SJCRH30 (cell line): ENCODE results near the gene URB1. TPM values are rescaled to one million over a fixed set of nuclear protein-coding genes. Genes with fewer than 3 reads are reported as not detected.
"Not testable (repeated sequence)": the region's sequence is repeated elsewhere in the genome, so short reads cannot be mapped to it uniquely, and the experiment has no call there.

Experiments used
- DNase-seq, 2 experiments: peaks; one replicate each; pipeline ENCODE4 v3.0.0-alpha.2; 2015 to 2020
- H3K27ac ChIP-seq: fragments of 250-450 bp; sonication (Bioruptor Pico); 2 replicates; pipeline ENCODE4 v1.5.1; 2020; ENCODE audit warnings: mild to moderate bottlenecking, moderate library complexity
- H3K27me3 ChIP-seq: fragments of 250-450 bp; sonication (Bioruptor Pico); 2 replicates; pipeline ENCODE4 v1.5.1; 2020; ENCODE audit warnings: mild to moderate bottlenecking, moderate library complexity
- H3K36me3 ChIP-seq: fragments of 250-450 bp; sonication (Bioruptor Pico); 2 replicates; pipeline ENCODE4 v1.5.1; 2020; ENCODE audit warnings: mild to moderate bottlenecking, moderate library complexity
- H3K4me1 ChIP-seq: fragments of 250-450 bp; sonication (Bioruptor Pico); 2 replicates; pipeline ENCODE4 v1.5.1; 2020; ENCODE audit warnings: mild to moderate bottlenecking, moderate library complexity
- H3K4me3 ChIP-seq: fragments of 250-450 bp; sonication (Bioruptor Pico); 2 replicates; pipeline ENCODE4 v1.5.1; 2020; ENCODE audit warnings: mild to moderate bottlenecking, moderate library complexity
- H3K9me3 ChIP-seq: fragments of 250-450 bp; sonication (Bioruptor Pico); replicated peaks from 2 replicates; pipeline ENCODE4 v1.5.1; 2020; ENCODE audit warnings: mild to moderate bottlenecking, moderate library complexity
- total RNA-seq: library from RNA; depleted of rRNA; stranded (reverse); fragments of >200 nt; shearing (Covaris generic); gene quantifications from 2 replicates; pipeline ENCODE4 v1.2.3, GENCODE V29; 2014; rRNA removed

URB1 gene
- total RNA-seq = 21.8 and 22.9 TPM in 2 replicates

- Histone ChIP-seq H3K27ac (peak within 1 kb of the TSS; percentile 40), H3K36me3 (peaks cover 12% of the 10 kb centered on the region; the same call in 1 of the 2 replicates), H3K4me3 (peak within 1 kb of the TSS; percentile 96), H3K9me3 (no peaks in the 10 kb centered on the region), H3K27me3 (no peaks in the 10 kb centered on the region), H3K4me1 (no peaks in the 10 kb centered on the region)
- DNase-seq = peak; percentile 88 to 92
Measured at GRCh38 chr21:32392880-32393676, at the start of gene URB1. TSS of gene URB1 (minus strand) at chr21:32393012. CDS start at chr21:32392910, 102 bp downstream.

- Histone ChIP-seq H3K9me3 (no peaks in the 10 kb centered on the region; the same call in 1 of the 2 replicates), H3K36me3 (no peaks in the 10 kb centered on the region), H3K4me1 (no peaks in the 10 kb centered on the region), H3K4me3 (no peak overlapping the region), H3K27me3 (no peaks in the 10 kb centered on the region), H3K27ac (no peak overlapping the region)
- no peak for DNase-seq
Measured at GRCh38 chr21:32437729-32438128, 44.9 kb upstream of the URB1 start.

DNA sequence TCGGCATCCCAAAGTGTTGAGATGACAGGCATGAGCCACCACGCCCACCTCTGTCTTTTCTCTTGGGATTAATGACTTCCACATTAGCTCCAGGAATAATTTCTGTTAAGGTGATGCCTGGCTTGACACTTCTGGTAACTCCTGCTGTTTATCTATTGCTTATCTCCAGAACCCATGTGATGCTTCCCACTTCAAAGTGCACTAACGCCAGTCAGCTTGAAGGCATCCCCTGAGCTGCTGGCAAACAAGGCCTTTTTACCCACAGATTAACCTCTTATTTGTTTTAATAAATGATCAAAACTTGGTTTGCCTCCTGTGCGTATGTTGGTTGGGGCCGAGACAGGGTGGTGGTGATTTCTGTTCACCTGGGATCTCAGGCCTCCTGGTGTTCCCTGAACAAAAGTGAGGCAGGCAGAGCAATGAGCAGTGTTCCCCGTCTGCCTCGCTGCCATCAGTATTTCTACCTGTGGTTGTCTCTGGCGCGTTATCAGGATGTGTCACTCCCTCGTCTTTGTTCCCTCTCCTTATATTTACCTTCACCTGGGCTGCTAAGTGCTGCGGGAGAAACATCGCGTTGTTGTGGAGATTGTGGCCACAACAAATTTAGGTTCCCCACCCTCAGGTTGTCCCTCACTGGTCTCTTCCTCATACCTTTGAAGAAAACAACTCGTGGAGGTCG, 40.3 kb upstream of the URB1 start:
- not testable (repeated sequence) for H3K4me3 ChIP-seq, H3K4me1 ChIP-seq, H3K27ac ChIP-seq, DNase-seq, H3K27me3 ChIP-seq, H3K9me3 ChIP-seq, H3K36me3 ChIP-seq

GRCh38 chr21:32427958-32428623, 35.3 kb upstream of the URB1 start:
- Histone ChIP-seq H3K27ac (no peak overlapping the region), H3K4me3 (no peak overlapping the region), H3K9me3 (no peaks in the 10 kb centered on the region), H3K4me1 (0 out of 2 replicates have a peak, but pooled peaks cover 3% of the 10 kb centered on the region), H3K27me3 (no peaks in the 10 kb centered on the region), H3K36me3 (no peaks in the 10 kb centered on the region)
- DNase-seq = no peak

- Histone ChIP-seq H3K27ac (no peak overlapping the region), H3K36me3 (no peaks in the 10 kb centered on the region), H3K9me3 (peaks cover 3% of the 10 kb centered on the region; the same call in 1 of the 2 replicates), H3K27me3 (no peaks in the 10 kb centered on the region), H3K4me1 (0 out of 2 replicates have a peak, but pooled peaks cover 3% of the 10 kb centered on the region), H3K4me3 (no peak overlapping the region)
- DNase-seq = no peak
Measured at GRCh38 chr21:32426592-32427051, 33.8 kb upstream of the URB1 start.

GRCh38 chr21:32426066-32426465, 33.3 kb upstream of the URB1 start:
- H3K27ac ChIP-seq = no peak overlapping the region
- no peaks in the 10 kb centered on the region for H3K36me3 ChIP-seq
- H3K4me1 ChIP-seq = 0 out of 2 replicates have a peak, but pooled peaks cover 3% of the 10 kb centered on the region
- no peak overlapping the region for H3K4me3 ChIP-seq
- DNase-seq = no peak
- H3K27me3 ChIP-seq = no peaks in the 10 kb centered on the region
- H3K9me3 ChIP-seq = peaks cover 3% of the 10 kb centered on the region; the same call in 1 of the 2 replicates

GRCh38 chr21:32425628-32426027, 32.8 kb upstream of the URB1 start:
- no peaks in the 10 kb centered on the region for H3K27me3 ChIP-seq
- 0 out of 2 replicates have a peak, but pooled peaks cover 3% of the 10 kb centered on the region for H3K4me1 ChIP-seq
- no peak overlapping the region for H3K4me3 ChIP-seq
- no peak for DNase-seq
- H3K27ac ChIP-seq = no peak overlapping the region
- H3K9me3 ChIP-seq = peaks cover 3% of the 10 kb centered on the region; the same call in 1 of the 2 replicates
- H3K36me3 ChIP-seq = no peaks in the 10 kb centered on the region

DNA sequence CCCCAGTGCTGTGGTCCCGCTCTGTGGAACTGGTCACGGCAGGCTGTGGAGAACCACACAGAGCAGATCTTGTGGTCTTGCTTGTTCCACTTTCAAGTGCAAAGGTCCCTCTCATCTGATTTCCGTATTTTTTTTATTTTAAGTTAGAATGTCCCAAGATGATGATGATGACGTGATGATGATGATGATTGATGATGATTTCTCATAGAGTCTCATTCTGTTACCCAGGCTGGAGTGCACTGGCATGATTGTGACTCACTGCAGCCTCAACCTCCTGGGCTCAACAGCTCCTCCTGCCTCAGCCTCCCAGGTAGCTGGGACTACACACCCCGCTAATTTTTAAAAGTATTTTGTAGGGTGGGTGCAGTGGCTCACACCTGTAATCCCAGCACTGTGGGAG, 31.9 kb upstream of the URB1 start:
- no peaks in the 10 kb centered on the region for H3K36me3 ChIP-seq
- H3K4me1 ChIP-seq = 0 out of 2 replicates have a peak, but pooled peaks cover 3% of the 10 kb centered on the region
- peaks cover 3% of the 10 kb centered on the region; the same call in 1 of the 2 replicates for H3K9me3 ChIP-seq
- H3K27me3 ChIP-seq = no peaks in the 10 kb centered on the region
- H3K27ac ChIP-seq = no peak overlapping the region
- no peak for DNase-seq
- H3K4me3 ChIP-seq = no peak overlapping the region

DNA sequence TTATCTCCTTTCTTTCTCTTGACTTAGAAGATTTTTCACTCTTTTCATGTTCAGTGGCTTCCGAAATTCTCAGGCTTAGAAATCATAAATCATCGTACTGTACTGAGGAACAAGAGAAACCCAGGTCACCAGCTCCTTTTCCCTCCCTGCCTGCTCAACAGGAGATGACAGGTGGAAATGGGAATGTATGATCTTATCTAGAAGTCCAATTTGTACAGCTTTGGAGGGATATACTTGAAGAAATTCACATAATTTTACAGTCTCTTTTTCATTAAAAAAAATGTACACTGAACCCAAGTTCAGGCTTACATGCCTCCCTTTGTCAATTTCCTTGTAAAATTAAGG, 31.4 kb upstream of the URB1 start:
- H3K27ac ChIP-seq = no peak overlapping the region
- DNase-seq = no peak
- H3K27me3 ChIP-seq = no peaks in the 10 kb centered on the region
- H3K9me3 ChIP-seq = peaks cover 3% of the 10 kb centered on the region; the same call in 1 of the 2 replicates
- H3K36me3 ChIP-seq = no peaks in the 10 kb centered on the region
- H3K4me3 ChIP-seq = no peak overlapping the region
- H3K4me1 ChIP-seq = 0 out of 2 replicates have a peak, but pooled peaks cover 3% of the 10 kb centered on the region

- 0 out of 2 replicates have a peak, but pooled peaks cover 3% of the 10 kb centered on the region for H3K4me1 ChIP-seq
- no peak overlapping the region for H3K27ac ChIP-seq
- H3K36me3 ChIP-seq = no peaks in the 10 kb centered on the region
- H3K27me3 ChIP-seq = no peaks in the 10 kb centered on the region
- no peak for DNase-seq
- H3K4me3 ChIP-seq = no peak overlapping the region
- H3K9me3 ChIP-seq = peaks cover 3% of the 10 kb centered on the region; the same call in 1 of the 2 replicates
Measured at GRCh38 chr21:32423320-32424190, 30.7 kb upstream of the URB1 start.

DNA sequence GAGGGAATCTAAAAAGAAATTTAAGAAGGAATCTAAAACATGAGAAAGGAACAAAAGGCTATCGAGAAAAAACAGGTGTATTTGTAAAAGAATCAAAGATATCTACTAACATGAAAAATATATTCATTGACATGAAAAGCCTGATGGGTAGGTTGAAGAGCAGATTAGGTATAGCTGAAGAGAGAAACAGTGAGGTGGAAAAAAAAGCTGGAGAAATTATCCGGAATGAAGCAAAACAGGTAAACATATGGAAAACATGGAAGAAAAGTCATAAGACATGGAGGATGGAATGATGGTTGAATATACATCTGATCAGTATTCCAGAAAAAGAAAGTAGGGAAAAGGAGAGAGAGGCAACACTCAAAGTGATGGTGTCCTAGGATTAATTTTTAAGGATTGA, 29.3 kb upstream of the URB1 start:
- H3K4me3 ChIP-seq = no peak overlapping the region
- 0 out of 2 replicates have a peak, but pooled peaks cover 3% of the 10 kb centered on the region for H3K4me1 ChIP-seq
- H3K36me3 ChIP-seq = no peaks in the 10 kb centered on the region
- no peak overlapping the region for H3K27ac ChIP-seq
- DNase-seq = no peak
- peaks cover 3% of the 10 kb centered on the region; the same call in 1 of the 2 replicates for H3K9me3 ChIP-seq
- H3K27me3 ChIP-seq = no peaks in the 10 kb centered on the region

GRCh38 chr21:32418146-32418545, 25.3 kb upstream of the URB1 start:
- H3K9me3 ChIP-seq = peaks cover 3% of the 10 kb centered on the region; the same call in 1 of the 2 replicates
- DNase-seq = no peak
- H3K4me3 ChIP-seq = no peak overlapping the region
- no peaks in the 10 kb centered on the region for H3K36me3 ChIP-seq
- no peaks in the 10 kb centered on the region for H3K27me3 ChIP-seq
- no peaks in the 10 kb centered on the region for H3K4me1 ChIP-seq
- H3K27ac ChIP-seq = no peak overlapping the region

GRCh38 chr21:32415451-32416398, 22.9 kb upstream of the URB1 start:
- no peaks in the 10 kb centered on the region for H3K9me3 ChIP-seq
- H3K27me3 ChIP-seq = peaks cover 3% of the 10 kb centered on the region; the same call in 1 of the 2 replicates
- H3K4me3 ChIP-seq = no peak overlapping the region
- H3K27ac ChIP-seq = no peak overlapping the region
- no peak for DNase-seq
- H3K4me1 ChIP-seq = no peaks in the 10 kb centered on the region
- no peaks in the 10 kb centered on the region for H3K36me3 ChIP-seq
